ENCODE measurements around the gene GTF2A1L.

GTF2A1L gene

GRCh38 chr2:48715042-48715899 is 97.6 kb downstream of the GTF2A1L start:
- TF ChIP-seq CTCF (IDR thresholded peaks at IDR 0.05; ENCODE audit: insufficient read depth, low read length, poor library complexity, severe bottlenecking) (no peak), EZH2phosphoT487 (conservative IDR thresholded peaks at IDR 0.05; ENCODE audit: low read length) (no peak)
- Histone ChIP-seq H3K4me2 (ENCODE audit: low read depth, low read length, poor library complexity, severe bottlenecking) (no peak overlapping the region), H3K9me2 (replicated peaks; ENCODE audit: insufficient read depth, low read length) (no peaks in the 10 kb centered on the region), H3K9me3 (ENCODE audit: insufficient read depth, low read length) (no peaks in the 10 kb centered on the region), H3K4me3 (ENCODE audit: insufficient read depth, low read length, poor library complexity, severe bottlenecking) (no peak overlapping the region), H3K79me2 (ENCODE audit: insufficient read depth, low read length) (no peaks in the 10 kb centered on the region), H3F3A (ENCODE audit: insufficient read depth) (no peaks in the 10 kb centered on the region), H3K27me3 (ENCODE audit: low read length) (no peaks in the 10 kb centered on the region), H2AFZ (ENCODE audit: low read depth, low read length, severe bottlenecking) (no peak overlapping the region), H4K20me1 (ENCODE audit: low read depth, low read length) (no peaks in the 10 kb centered on the region), H3K27ac (ENCODE audit: low read depth, low read length) (no peak overlapping the region), H3K36me3 (ENCODE audit: low read length) (no peaks in the 10 kb centered on the region), H3K9ac (ENCODE audit: low read length) (no peak overlapping the region)

DNA sequence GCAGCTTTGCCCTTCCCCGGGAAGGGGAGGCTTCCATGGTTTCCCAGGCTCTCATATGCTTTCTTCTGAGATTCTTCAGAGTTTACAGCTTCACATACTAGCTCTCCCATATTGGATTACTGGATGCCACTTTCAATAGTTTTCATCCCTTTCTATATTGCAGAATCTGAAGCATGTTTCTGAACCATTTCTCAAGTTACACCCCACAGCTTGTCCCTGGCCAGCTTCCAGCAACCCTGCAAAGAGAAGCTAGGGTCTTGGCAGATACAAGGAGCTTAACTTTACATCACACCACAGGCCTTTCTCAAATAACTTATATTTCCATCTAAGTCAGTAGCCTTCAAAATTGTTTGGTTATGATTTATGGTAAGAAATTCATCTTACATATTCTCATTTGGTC is 98.3 kb downstream of the GTF2A1L start:
- Histone ChIP-seq H4K20me1 (ENCODE audit: low read depth, low read length) (no peaks in the 10 kb centered on the region), H3K27me3 (ENCODE audit: low read length) (no peaks in the 10 kb centered on the region), H3K4me2 (ENCODE audit: low read depth, low read length, poor library complexity, severe bottlenecking) (no peak overlapping the region), H3K9me2 (replicated peaks; ENCODE audit: insufficient read depth, low read length) (no peaks in the 10 kb centered on the region), H3F3A (ENCODE audit: insufficient read depth) (no peaks in the 10 kb centered on the region), H3K9me3 (ENCODE audit: insufficient read depth, low read length) (no peaks in the 10 kb centered on the region), H3K9ac (ENCODE audit: low read length) (no peak overlapping the region), H2AFZ (ENCODE audit: low read depth, low read length, severe bottlenecking) (no peak overlapping the region), H3K36me3 (ENCODE audit: low read length) (no peaks in the 10 kb centered on the region), H3K27ac (ENCODE audit: low read depth, low read length) (no peak overlapping the region), H3K79me2 (ENCODE audit: insufficient read depth, low read length) (no peaks in the 10 kb centered on the region), H3K4me3 (ENCODE audit: insufficient read depth, low read length, poor library complexity, severe bottlenecking) (no peak overlapping the region)
- TF ChIP-seq EZH2phosphoT487 (conservative IDR thresholded peaks at IDR 0.05; ENCODE audit: low read length) (no peak), CTCF (IDR thresholded peaks at IDR 0.05; ENCODE audit: insufficient read depth, low read length, poor library complexity, severe bottlenecking) (no peak)

DNA sequence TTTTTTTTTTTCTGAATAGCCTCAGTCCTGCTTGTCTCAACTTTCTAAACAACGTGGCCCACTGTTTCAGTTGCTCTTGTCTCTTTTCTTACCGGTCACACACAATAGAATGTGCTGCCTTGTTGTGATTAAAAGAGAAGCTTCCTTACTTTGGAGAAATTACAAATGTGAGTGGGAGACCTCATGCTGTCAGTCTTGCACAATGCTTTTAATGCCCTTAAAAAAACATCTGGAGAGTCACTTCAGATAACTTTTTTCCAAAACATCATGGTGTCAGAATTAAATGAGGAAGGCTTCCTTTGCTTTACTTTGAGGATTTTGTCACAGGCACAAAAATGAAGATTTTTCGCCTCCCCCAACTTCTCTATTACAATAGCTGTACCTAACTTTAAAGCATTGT is 100.2 kb downstream of the GTF2A1L start:
- Histone ChIP-seq H3K9me3 (ENCODE audit: insufficient read depth, low read length) (no peaks in the 10 kb centered on the region), H3K27ac (ENCODE audit: low read depth, low read length) (no peak overlapping the region), H3K27me3 (ENCODE audit: low read length) (no peaks in the 10 kb centered on the region), H3K4me3 (ENCODE audit: insufficient read depth, low read length, poor library complexity, severe bottlenecking) (no peak overlapping the region), H3K9ac (ENCODE audit: low read length) (no peak overlapping the region), H3K79me2 (ENCODE audit: insufficient read depth, low read length) (no peaks in the 10 kb centered on the region), H4K20me1 (ENCODE audit: low read depth, low read length) (no peaks in the 10 kb centered on the region), H3F3A (ENCODE audit: insufficient read depth) (no peaks in the 10 kb centered on the region), H3K4me2 (ENCODE audit: low read depth, low read length, poor library complexity, severe bottlenecking) (no peak overlapping the region), H2AFZ (ENCODE audit: low read depth, low read length, severe bottlenecking) (no peak overlapping the region), H3K36me3 (ENCODE audit: low read length) (no peaks in the 10 kb centered on the region), H3K9me2 (replicated peaks; ENCODE audit: insufficient read depth, low read length) (no peaks in the 10 kb centered on the region)
- TF ChIP-seq CTCF (IDR thresholded peaks at IDR 0.05; ENCODE audit: insufficient read depth, low read length, poor library complexity, severe bottlenecking), result no peak
- TF ChIP-seq EZH2phosphoT487 (conservative IDR thresholded peaks at IDR 0.05; ENCODE audit: low read length), result no peak

Measured in SU-DHL-6 (cell line).